Body of pancreas (tissue), 4 donors: Measurements from ENCODE around the gene AFDN. TPM values are rescaled to one million over a fixed set of nuclear protein-coding genes. Genes with fewer than 3 reads are reported as not detected.

ENCODE experiments used
- ATAC-seq: fragments of 150-250 bp; one replicate; pipeline ENCODE4 v1.9.1; 2016
- DNase-seq, 4 donors: peaks; one replicate each; pipeline ENCODE4 v3.0.0-alpha.2; 2019
- H3K27ac ChIP-seq, 4 donors: fragments of 200-600 bp; sonication (generic); 1 replicate in 3 of 4; 2 replicates in 1 of 4; pipeline versions ENCODE4 v1.5.1 to v1.6.1; 2016 to 2019; ENCODE audit warnings: mild to moderate bottlenecking in 1 of 4, mixed read lengths in 1 of 4, moderate library complexity in 1 of 4
- H3K27me3 ChIP-seq, 2 donors: fragments of 200-600 bp; sonication (generic); one replicate each; pipeline ENCODE4 v1.6.0; 2016; ENCODE audit warnings: mild to moderate bottlenecking in 1 of 2
- H3K36me3 ChIP-seq, 2 donors: fragments of 200-600 bp; sonication (generic); replicated peaks in 1 of 2; 2 replicates each; pipeline ENCODE4 v1.5.1; 2016; ENCODE audit warnings: low read depth in 2 of 2; ENCODE audit not compliant: insufficient read depth in 1 of 2
- H3K4me1 ChIP-seq: fragments of 200-600 bp; sonication (generic); one replicate; pipeline ENCODE4 v1.6.0; 2016
- H3K4me3 ChIP-seq, 2 donors: fragments of 200-600 bp; sonication (generic); 1 replicate in 1 of 2; 2 replicates in 1 of 2; pipeline ENCODE4 v1.5.1; 2016 to 2019
- H3K9me3 ChIP-seq, 3 donors: fragments of 200-600 bp; sonication (generic); 1 replicate in 2 of 3; 2 replicates in 1 of 3; pipeline ENCODE4 v1.5.1; 2016
- CTCF ChIP-seq, 7 experiments: fragments of 450-650 bp in 4 of 7; fragments of 200-600 bp in 3 of 7; sonication (generic) in 3 of 7; IDR thresholded peaks; one replicate each; pipeline ENCODE4 v1.5.1; 2016 to 2019; ENCODE audit warnings: antibody characterized with exemption in 7 of 7
- POLR2A ChIP-seq, 3 donors: fragments of 450-650 bp; IDR thresholded peaks; one replicate each; pipeline ENCODE4 v1.6.1; 2016; ENCODE audit warnings: antibody characterized with exemption in 3 of 3, mild to moderate bottlenecking in 2 of 3
- WGBS, 2 donors: methylation state at CpG; one replicate each; pipeline ENCODE4 v1.1.5; 2017; 5-methylcytosine and 5-hydroxymethylcytosine counted together
- intact Hi-C: fragments of 100-400 bp; cut with DNase I; formaldehyde crosslinking; loops from one replicate; pipeline ENCODE4 v1.15.1; 2023
- total RNA-seq, 2 donors: library from RNA; depleted of rRNA; stranded (reverse); fragments of >200 nt; gene quantifications; one replicate each; pipeline ENCODE4 v1.1.0, GENCODE V29; 2016

AFDN gene
- total RNA-seq, 2 donors from 2014 or later = 160 to 195 TPM

- ATAC-seq (peak; percentile 35), DNase-seq (no peak)
- TF ChIP-seq CTCF (IDR thresholded peaks at IDR 0.05) = no peak
- TF ChIP-seq POLR2A (IDR thresholded peaks at IDR 0.05) = no peak
- peaks cover 0 to 2% of the 10 kb centered on the region in 2 donors for H3K36me3 ChIP-seq
- no peaks in the 10 kb centered on the region for H3K9me3 ChIP-seq
- intact Hi-C loops = no loop called here
- 78 to 88% methylated on average over 8 of the region's 8 CpGs for WGBS, 2 donors
- no peak overlapping the region for H3K27ac ChIP-seq
- no peaks in the 10 kb centered on the region for H3K27me3 ChIP-seq
- no peak overlapping the region for H3K4me3 ChIP-seq
- H3K4me1 ChIP-seq = peaks cover 37% of the 10 kb centered on the region
Observed at GRCh38 chr6:167956983-167957492, 130.3 kb downstream of the AFDN start.

GRCh38 chr6:167957626-167958025 lies 130.9 kb downstream of the AFDN start:
- H3K27ac ChIP-seq = no peak overlapping the region
- no peak overlapping the region for H3K4me3 ChIP-seq
- intact Hi-C loops = no loop called here
- H3K36me3 ChIP-seq = peaks cover 0 to 2% of the 10 kb centered on the region in 2 donors
- TF ChIP-seq CTCF (IDR thresholded peaks at IDR 0.05) (no peak), POLR2A (IDR thresholded peaks at IDR 0.05) (no peak)
- no peaks in the 10 kb centered on the region for H3K9me3 ChIP-seq
- 89 to 95% methylated on average over 5 to 6 of the region's 6 CpGs for WGBS, 2 donors
- DNase-seq (no peak), ATAC-seq (no peak)
- peaks cover 43% of the 10 kb centered on the region for H3K4me1 ChIP-seq
- no peaks in the 10 kb centered on the region for H3K27me3 ChIP-seq

- Histone ChIP-seq H3K27me3 (no peaks in the 10 kb centered on the region), H3K27ac (no peak overlapping the region), H3K4me3 (no peak overlapping the region), H3K4me1 (peaks cover 73% of the 10 kb centered on the region), H3K36me3 (no peaks in the 10 kb centered on the region), H3K9me3 (no peaks in the 10 kb centered on the region)
- 86 to 89% methylated on average over 5 of the region's 5 CpGs for WGBS, 2 donors
- ATAC-seq (no peak), DNase-seq (no peak)
- intact Hi-C loops = no loop called here
- no peak for TF ChIP-seq POLR2A (IDR thresholded peaks at IDR 0.05)
- no peak for TF ChIP-seq CTCF (IDR thresholded peaks at IDR 0.05)
Observed at GRCh38 chr6:167960579-167960978, 133.9 kb downstream of the AFDN start.

- Histone ChIP-seq H3K36me3 (peaks cover 0 to 7% of the 10 kb centered on the region in 2 donors), H3K4me3 (no peak overlapping the region), H3K4me1 (peaks cover 74% of the 10 kb centered on the region), H3K27ac (peak overlapping the region in 2 of 4 donors; percentile 6 to 35), H3K27me3 (no peaks in the 10 kb centered on the region), H3K9me3 (no peaks in the 10 kb centered on the region)
- intact Hi-C loops = no loop called here
- DNase-seq (no peak), ATAC-seq (no peak)
- 53 to 59% methylated on average over 5 of the region's 5 CpGs for WGBS, 2 donors
- no peak for TF ChIP-seq POLR2A (IDR thresholded peaks at IDR 0.05)
- no peak for TF ChIP-seq CTCF (IDR thresholded peaks at IDR 0.05)
Observed at GRCh38 chr6:167962711-167963110, 136.0 kb downstream of the AFDN start.

GRCh38 chr6:167963589-167964057 lies 136.9 kb downstream of the AFDN start:
- ATAC-seq (no peak), DNase-seq (no peak)
- Histone ChIP-seq H3K4me1 (peaks cover 73% of the 10 kb centered on the region), H3K4me3 (no peak overlapping the region), H3K27me3 (no peaks in the 10 kb centered on the region), H3K9me3 (no peaks in the 10 kb centered on the region), H3K27ac (peak overlapping the region; percentile 8 to 61 (median 52)), H3K36me3 (peaks cover 0 to 8% of the 10 kb centered on the region in 2 donors)
- intact Hi-C loops = no loop called here
- WGBS, 2 donors = 89 to 91% methylated on average over 8 of the region's 8 CpGs
- no peak for TF ChIP-seq CTCF (IDR thresholded peaks at IDR 0.05)
- TF ChIP-seq POLR2A (IDR thresholded peaks at IDR 0.05) = no peak
